Measurements from ENCODE around the gene WDR83. TPM values are rescaled to one million over a fixed set of nuclear protein-coding genes. Genes with fewer than 3 reads are reported as not detected.

WDR83 gene
- total RNA-seq, 1 experiment from 2014 or later, result 19.4 TPM

- TF ChIP-seq CTCF (conservative IDR thresholded peaks at IDR 0.05; ENCODE audit: low read depth, low read length) (no peak), EZH2 (IDR thresholded peaks at IDR 0.05; ENCODE audit: borderline replicate concordance, low read depth, low read length, poor library complexity, severe bottlenecking) (no peak)
- Histone ChIP-seq H3K4me3 (ENCODE audit: low read depth, low read length, poor library complexity, severe bottlenecking) (no peak overlapping the region), H3K9me3 (ENCODE audit: low read depth, low read length, poor library complexity, severe bottlenecking) (peaks cover 36% of the 10 kb centered on the region), H3K4me1 (ENCODE audit: insufficient read depth, low read length, poor library complexity, severe bottlenecking) (no peaks in the 10 kb centered on the region), H3K27ac (ENCODE audit: low read depth, low read length, poor library complexity, severe bottlenecking) (no peak overlapping the region), H3K36me3 (ENCODE audit: insufficient read depth, low read length, poor library complexity, severe bottlenecking) (peaks cover 62% of the 10 kb centered on the region), H3K27me3 (replicated peaks; ENCODE audit: insufficient read depth, low read depth, low read length, poor library complexity) (no peaks in the 10 kb centered on the region)
- DNase-seq (ENCODE audit: low spot score), result no peak
- intact Hi-C loops (cut with micrococcal nuclease; ENCODE audit: unreplicated experiment), result no loop called here
- ChIA-PET POLR2A (ENCODE audit: low non-redundant PET) (no interaction called here), CTCF (no interaction called here)
- TSS peak; percentile 39 for BruUV-seq (replicated peaks)
Observed at GRCh38 chr19:12629215-12629614, 37.4 kb upstream of the WDR83 start.

- H3K4me3 ChIP-seq (ENCODE audit: low read depth, low read length, poor library complexity, severe bottlenecking), result no peak overlapping the region
- H3K36me3 ChIP-seq (ENCODE audit: insufficient read depth, low read length, poor library complexity, severe bottlenecking), result no peaks in the 10 kb centered on the region
- POLR2A ChIA-PET (ENCODE audit: low non-redundant PET), result no interaction called here
- TF ChIP-seq CTCF (conservative IDR thresholded peaks at IDR 0.05; ENCODE audit: low read depth, low read length) (no peak), EZH2 (IDR thresholded peaks at IDR 0.05; ENCODE audit: borderline replicate concordance, low read depth, low read length, poor library complexity, severe bottlenecking) (no peak)
- no peaks in the 10 kb centered on the region for H3K9me3 ChIP-seq (ENCODE audit: low read depth, low read length, poor library complexity, severe bottlenecking)
- no peak for DNase-seq (ENCODE audit: low spot score)
- CTCF ChIA-PET, result no interaction called here
- intact Hi-C loops (cut with micrococcal nuclease; ENCODE audit: unreplicated experiment), result no loop called here
- no peak overlapping the region for H3K27ac ChIP-seq (ENCODE audit: low read depth, low read length, poor library complexity, severe bottlenecking)
- BruUV-seq (replicated peaks), result no TSS peak
- no peaks in the 10 kb centered on the region for H3K4me1 ChIP-seq (ENCODE audit: insufficient read depth, low read length, poor library complexity, severe bottlenecking)
- H3K27me3 ChIP-seq (replicated peaks; ENCODE audit: insufficient read depth, low read depth, low read length, poor library complexity), result no peaks in the 10 kb centered on the region
Observed at GRCh38 chr19:12636631-12637030, 30.0 kb upstream of the WDR83 start.

- Histone ChIP-seq H3K36me3 (ENCODE audit: insufficient read depth, low read length, poor library complexity, severe bottlenecking) (no peaks in the 10 kb centered on the region), H3K27me3 (replicated peaks; ENCODE audit: insufficient read depth, low read depth, low read length, poor library complexity) (no peaks in the 10 kb centered on the region), H3K4me1 (ENCODE audit: insufficient read depth, low read length, poor library complexity, severe bottlenecking) (no peaks in the 10 kb centered on the region), H3K27ac (ENCODE audit: low read depth, low read length, poor library complexity, severe bottlenecking) (no peak overlapping the region), H3K9me3 (ENCODE audit: low read depth, low read length, poor library complexity, severe bottlenecking) (no peaks in the 10 kb centered on the region), H3K4me3 (ENCODE audit: low read depth, low read length, poor library complexity, severe bottlenecking) (no peak overlapping the region)
- TF ChIP-seq EZH2 (IDR thresholded peaks at IDR 0.05; ENCODE audit: borderline replicate concordance, low read depth, low read length, poor library complexity, severe bottlenecking), result no peak
- no peak for TF ChIP-seq CTCF (conservative IDR thresholded peaks at IDR 0.05; ENCODE audit: low read depth, low read length)
- CTCF ChIA-PET, result no interaction called here
- no TSS peak for BruUV-seq (replicated peaks)
- no peak for DNase-seq (ENCODE audit: low spot score)
- POLR2A ChIA-PET (ENCODE audit: low non-redundant PET), result no interaction called here
- intact Hi-C loops (cut with micrococcal nuclease; ENCODE audit: unreplicated experiment), result no loop called here
Observed at GRCh38 chr19:12638611-12639182, 27.9 kb upstream of the WDR83 start.

Data from A673 (cell line).